HCT116 (cell line): ENCODE data around the gene CFAP46. TPM values are rescaled to one million over a fixed set of nuclear protein-coding genes. Genes with fewer than 3 reads are reported as not detected.

Source experiments
- ATAC-seq: fragments of 200-7000 bp; cut with Tn5 transposase; 2 replicates; pipeline ENCODE4 v1.9.1; 2020; ENCODE audit warnings: mild to moderate bottlenecking, moderate library complexity
- BruUV-seq: library from RNA; stranded (reverse); fragments of 400-500 nt; replicated peaks from 2 replicates; lab custom pipeline; 2021; lab: Mats Ljungman, UMichigan
- CTCF ChIA-PET: fragments of 300-600 bp; sonication (Branson Sonifier 250); formaldehyde crosslinking; loops from one replicate; lab custom pipeline; 2021; ENCODE audit warnings: antibody characterized with exemption; lab: Charles Lee
- POLR2A ChIA-PET: fragments of 300-600, 350-600 bp; sonication (Branson Sonifier 250); formaldehyde crosslinking; loops from one replicate; lab custom pipeline; 2021; ENCODE audit warnings: antibody characterized with exemption; lab: Charles Lee
- RAD21 ChIA-PET, 2 experiments: fragments of 300-600 bp; sonication (Branson Sonifier 250); formaldehyde crosslinking; loops; one replicate each; lab custom pipeline; 2023; ENCODE audit warnings: low total read pairs in 2 of 2; ENCODE audit not compliant: uncharacterized antibody in 2 of 2, unreplicated experiment in 2 of 2, low non-redundant PET in 1 of 2; lab: Charles Lee
- DNase-seq: peaks from one replicate; pipeline ENCODE4 v3.0.0-alpha.2; 2010; ENCODE audit warnings: low read depth, low spot score
- H2AFZ ChIP-seq: fragments of 200-600 bp; shearing (Covaris generic), sonication (generic); 2 replicates; pipeline ENCODE4 v1.6.1; 2017; ENCODE audit warnings: low read depth, mixed run types, mixed read lengths, antibody characterized with exemption, low read length; ENCODE audit not compliant: poor library complexity, severe bottlenecking
- H3K27ac ChIP-seq: 2 replicates; pipeline ENCODE4 v1.5.1; 2012; ENCODE audit warnings: low read depth, low read length
- H3K27me3 ChIP-seq: fragments of 200-600 bp; sonication (generic); 2 replicates; pipeline ENCODE4 v1.6.1; 2016; ENCODE audit warnings: mixed run types, low read length, mixed read lengths; ENCODE audit not compliant: insufficient read depth
- H3K36me3 ChIP-seq, 2 experiments: fragments of 200-500 bp in 1 of 2; fragments of 200-600 bp in 1 of 2; sonication (Bioruptor generic) in 1 of 2; sonication (generic) in 1 of 2; 2 replicates each; pipeline versions ENCODE4 v1.5.1 to v1.6.1; 2014 to 2016; ENCODE audit warnings: low read length in 2 of 2, inconsistent platforms in 1 of 2, mixed read lengths in 1 of 2, mixed run types in 1 of 2; ENCODE audit not compliant: insufficient read depth in 2 of 2, control insufficient read depth in 1 of 2
- H3K4me1 ChIP-seq, 2 experiments: fragments of 200-600 bp in 1 of 2; sonication (generic) in 1 of 2; 2 replicates each; pipeline versions ENCODE4 v1.5.1 to v1.6.1; 2012 to 2017; ENCODE audit warnings: low read length in 2 of 2, inconsistent platforms in 1 of 2, mild to moderate bottlenecking in 1 of 2, mixed read lengths in 1 of 2, mixed run types in 1 of 2, moderate library complexity in 1 of 2; ENCODE audit not compliant: insufficient read depth in 2 of 2, control insufficient read depth in 1 of 2
- H3K4me2 ChIP-seq: fragments of 200-600 bp; sonication (generic); 2 replicates; pipeline ENCODE4 v1.6.1; 2017; ENCODE audit warnings: mixed run types, low read length, mixed read lengths
- H3K4me3 ChIP-seq, 2 experiments: fragments of 200-600 bp in 1 of 2; sonication (generic) in 1 of 2; replicated peaks in 1 of 2; 2 replicates each; pipeline ENCODE4 v1.5.1; 2011 to 2016; ENCODE audit warnings: low read length in 2 of 2, control low read depth in 1 of 2, low read depth in 1 of 2, mild to moderate bottlenecking in 1 of 2, mixed read lengths in 1 of 2, mixed run types in 1 of 2
- H3K79me2 ChIP-seq: fragments of 200-600 bp; sonication (generic); 2 replicates; pipeline ENCODE4 v1.6.1; 2017; ENCODE audit warnings: mild to moderate bottlenecking, mixed run types, low read length, moderate library complexity, mixed read lengths; ENCODE audit not compliant: insufficient read depth
- H3K9ac ChIP-seq: fragments of 200-600 bp; sonication (generic); 2 replicates; pipeline ENCODE4 v1.6.1; 2016; ENCODE audit warnings: low read length, mixed read lengths
- H3K9me2 ChIP-seq: fragments of 200-600 bp; sonication (generic), shearing (Covaris generic); 2 replicates; pipeline ENCODE4 v1.6.1; 2017; ENCODE audit warnings: mixed run types, mild to moderate bottlenecking, moderate library complexity; ENCODE audit not compliant: insufficient read depth
- H3K9me3 ChIP-seq, 2 experiments: fragments of 200-500 bp in 1 of 2; fragments of 200-600 bp in 1 of 2; sonication (Bioruptor generic) in 1 of 2; sonication (generic) in 1 of 2; 2 replicates each; pipeline ENCODE4 v1.6.1; 2014 to 2017; ENCODE audit warnings: low read length in 2 of 2, mixed read lengths in 2 of 2, inconsistent platforms in 1 of 2, low read depth in 1 of 2, mild to moderate bottlenecking in 1 of 2, mixed run types in 1 of 2, moderate library complexity in 1 of 2; ENCODE audit not compliant: control insufficient read depth in 1 of 2, insufficient read depth in 1 of 2
- H4K20me1 ChIP-seq: fragments of 200-600 bp; sonication (generic), shearing (Covaris generic); 2 replicates; pipeline ENCODE4 v1.6.1; 2017; ENCODE audit warnings: mixed run types, mild to moderate bottlenecking, moderate library complexity; ENCODE audit not compliant: insufficient read depth
- ATF3 ChIP-seq: IDR thresholded peaks from 2 replicates; pipeline ENCODE4 v1.6.1; 2012
- CBX3 ChIP-seq: IDR thresholded peaks from 2 replicates; pipeline ENCODE4 v1.6.1; 2012; ENCODE audit warnings: low read depth
- CEBPB ChIP-seq: IDR thresholded peaks from 2 replicates; pipeline ENCODE4 v1.6.1; 2012; ENCODE audit warnings: low read depth
- EGR1 ChIP-seq: IDR thresholded peaks from 2 replicates; pipeline ENCODE4 v1.6.1; 2012; ENCODE audit warnings: low read depth
- ELF1 ChIP-seq: IDR thresholded peaks from 2 replicates; pipeline ENCODE4 v1.6.1; 2012; ENCODE audit warnings: low read depth, borderline replicate concordance
- POLR2A ChIP-seq: IDR thresholded peaks from 2 replicates; pipeline ENCODE4 v1.7.0; 2011; ENCODE audit warnings: borderline replicate concordance; ENCODE audit not compliant: insufficient read depth, insufficient read length; ENCODE audit errors: extremely low read depth
- RAD21 ChIP-seq: IDR thresholded peaks from 2 replicates; pipeline ENCODE4 v1.6.1; 2012; ENCODE audit warnings: low read depth, mild to moderate bottlenecking
- REST ChIP-seq: IDR thresholded peaks from 2 replicates; pipeline ENCODE4 v1.6.1; 2012; ENCODE audit warnings: low read depth
- SP1 ChIP-seq: IDR thresholded peaks from 2 replicates; pipeline ENCODE4 v1.6.1; 2012; ENCODE audit warnings: low read depth
- SRF ChIP-seq: IDR thresholded peaks from 2 replicates; pipeline ENCODE4 v1.6.1; 2012; ENCODE audit warnings: low read depth
- TCF7L2 ChIP-seq: IDR thresholded peaks from 2 replicates; pipeline ENCODE4 v1.7.0; 2011; ENCODE audit warnings: borderline replicate concordance, inconsistent platforms; ENCODE audit not compliant: insufficient read depth, insufficient read length; ENCODE audit errors: extremely low read depth
- ZBTB33 ChIP-seq: IDR thresholded peaks from 2 replicates; pipeline ENCODE4 v1.6.1; 2011; ENCODE audit warnings: mild to moderate bottlenecking, low read length, moderate library complexity; ENCODE audit not compliant: insufficient replicate concordance; ENCODE audit errors: extremely low read depth
- ZFX ChIP-seq: fragments of 450-650 bp; IDR thresholded peaks from 2 replicates; pipeline ENCODE4 v1.6.1; 2017
- intact Hi-C: fragments of 100-400 bp; cut with micrococcal nuclease; formaldehyde crosslinking; loops from 2 replicates; pipeline ENCODE4 v1.10.0; 2022
- total RNA-seq: library from RNA; stranded (reverse); gene quantifications from one replicate; pipeline ENCODE4 v1.2.1, GENCODE V29; 2021; ENCODE audit not compliant: unreplicated experiment

The CFAP46 gene
- total RNA-seq, 1 experiment from 2014 or later = 1.4 TPM

- TF ChIP-seq SP1 (no peak), CBX3 (no peak), SRF (no peak)
Observed at GRCh38 chr10:132835848-132836233, 106.5 kb downstream of the CFAP46 start (continued).

- Histone ChIP-seq H3K4me2 (no peak overlapping the region), H3K4me3 (no peak overlapping the region), H3K9me3 (no peaks in the 10 kb centered on the region)
- no TSS peak for BruUV-seq
- CTCF ChIA-PET = no interaction called here
- no peak for ATAC-seq
- TF ChIP-seq EGR1 (no peak), RAD21 (no peak), TCF7L2 (no peak), ELF1 (no peak), ATF3 (no peak), ZBTB33 (no peak), CEBPB (no peak), POLR2A (no peak), ZFX (no peak), REST (no peak)
- TF ChIP-seq, all 23 proteins: peak for 0
- H3K27ac ChIP-seq = no peak overlapping the region
- no peaks in the 10 kb centered on the region for H3K4me1 ChIP-seq
- no peaks in the 10 kb centered on the region for H4K20me1 ChIP-seq
- no peaks in the 10 kb centered on the region for H3K79me2 ChIP-seq
- POLR2A ChIA-PET = no interaction called here
- peaks cover 13% of the 10 kb centered on the region for H3K27me3 ChIP-seq
- no peaks in the 10 kb centered on the region for H3K36me3 ChIP-seq
- DNase-seq = no peak
- H3K9ac ChIP-seq = no peak overlapping the region
- H3K9me2 ChIP-seq = no peaks in the 10 kb centered on the region
- RAD21 ChIA-PET = no interaction called here
- intact Hi-C loops = no loop called here
- H2AFZ ChIP-seq = no peak overlapping the region
Observed at GRCh38 chr10:132834891-132835847, 107.2 kb downstream of the CFAP46 start.
